HepG2 (cell line): ENCODE measurements around the gene ZGRF1. TPM values are rescaled to one million over a fixed set of nuclear protein-coding genes. Genes with fewer than 3 reads are reported as not detected.

Source experiments
- EEA1 ChIP-seq: sonication (generic); formaldehyde crosslinking; IDR thresholded peaks from 2 replicates; pipeline ENCODE4 v1.5.1; 2020; ENCODE audit warnings: mild to moderate bottlenecking, missing genetic modification reagents, borderline replicate concordance
- ELF1 ChIP-seq: sonication (generic); formaldehyde crosslinking; IDR thresholded peaks from 2 replicates; pipeline ENCODE4 v1.4.0; 2020; ENCODE audit warnings: missing genetic modification reagents
- ETV5 ChIP-seq: IDR thresholded peaks from 2 replicates; pipeline ENCODE4 v1.6.1; 2018; ENCODE audit warnings: missing biosample characterization, missing genetic modification reagents, inconsistent platforms, borderline replicate concordance
- HNRNPK ChIP-seq: fragments of 200-400 bp; formaldehyde crosslinking; IDR thresholded peaks from 2 replicates; pipeline ENCODE4 v1.6.1; 2018; ENCODE audit warnings: low read length, low read depth, moderate library complexity, mild to moderate bottlenecking; ENCODE audit not compliant: poor library complexity, severe bottlenecking
- MIER3 ChIP-seq: IDR thresholded peaks from 2 replicates; pipeline ENCODE4 v1.6.1; 2016; ENCODE audit warnings: missing compliant biosample characterization, borderline replicate concordance
- NCOA1 ChIP-seq: sonication (generic); formaldehyde crosslinking; IDR thresholded peaks from 2 replicates; pipeline ENCODE4 v1.9.0; 2021; ENCODE audit warnings: missing genetic modification reagents
- POGZ ChIP-seq: sonication (generic); formaldehyde crosslinking; IDR thresholded peaks from 2 replicates; pipeline ENCODE4 v1.4.0; 2020; ENCODE audit warnings: mild to moderate bottlenecking, missing genetic modification reagents
- RARA ChIP-seq: IDR thresholded peaks from 2 replicates; pipeline ENCODE4 v1.6.1; 2016; ENCODE audit warnings: missing genetic modification reagents, missing compliant biosample characterization
- TMF1 ChIP-seq: sonication (generic); formaldehyde crosslinking; IDR thresholded peaks from 2 replicates; pipeline ENCODE4 v1.8.1; 2022; ENCODE audit warnings: low read depth, missing genetic modification reagents
- TOPORS ChIP-seq: sonication (generic); formaldehyde crosslinking; IDR thresholded peaks from 2 replicates; pipeline ENCODE4 v1.8.0; 2023; ENCODE audit warnings: mild to moderate bottlenecking, missing genetic modification reagents
- ZBTB3 ChIP-seq: sonication (generic); formaldehyde crosslinking; IDR thresholded peaks from 2 replicates; pipeline ENCODE4 v1.4.0; 2020; ENCODE audit warnings: low read depth, mild to moderate bottlenecking, moderate library complexity, missing genetic modification reagents, borderline replicate concordance
- ZNF337 ChIP-seq: sonication (generic); formaldehyde crosslinking; IDR thresholded peaks from 2 replicates; pipeline ENCODE4 v1.5.1; 2020; ENCODE audit warnings: missing genetic modification reagents, low read depth, mild to moderate bottlenecking, borderline replicate concordance
- ZNF441 ChIP-seq: sonication (generic); formaldehyde crosslinking; IDR thresholded peaks from 2 replicates; pipeline ENCODE4 v1.7.0; 2021; ENCODE audit warnings: missing genetic modification reagents, borderline replicate concordance
- ZNF510 ChIP-seq: sonication (generic); formaldehyde crosslinking; IDR thresholded peaks from 2 replicates; pipeline ENCODE4 v1.4.0; 2020; ENCODE audit warnings: low read depth, mild to moderate bottlenecking, missing genetic modification reagents
- ZNF556 ChIP-seq: sonication (generic); formaldehyde crosslinking; IDR thresholded peaks from 2 replicates; pipeline ENCODE4 v1.4.0; 2020; ENCODE audit warnings: mild to moderate bottlenecking, missing genetic modification reagents, borderline replicate concordance
- ZNF660 ChIP-seq: sonication (generic); formaldehyde crosslinking; IDR thresholded peaks from 2 replicates; pipeline ENCODE4 v1.5.1; 2020; ENCODE audit warnings: mild to moderate bottlenecking, low read depth, missing genetic modification reagents, borderline replicate concordance
- ZNF724P ChIP-seq: sonication (generic); formaldehyde crosslinking; IDR thresholded peaks from 2 replicates; pipeline ENCODE4 v1.8.0; 2022; ENCODE audit warnings: missing genetic modification reagents, borderline replicate concordance
- ZNF768 ChIP-seq: sonication (generic); formaldehyde crosslinking; IDR thresholded peaks from 2 replicates; pipeline ENCODE4 v1.4.0; 2020; ENCODE audit warnings: missing genetic modification reagents
- ZSCAN22 ChIP-seq: sonication (generic); formaldehyde crosslinking; IDR thresholded peaks from 2 replicates; pipeline ENCODE4 v1.4.0; 2020; ENCODE audit warnings: mild to moderate bottlenecking, missing genetic modification reagents
- polyA plus RNA-seq, 8 experiments: library from polyadenylated mRNA; depleted of rRNA in 3 of 8; stranded (reverse) in 7 of 8; unstranded in 1 of 8; fragments of >200 nt; fragmentation: Illumina TruSeq in 4 of 8; extraction: Trizol in 4 of 8; gene quantifications; 2 replicates each; pipeline versions ENCODE4 v1.2.1 to v1.2.3, GENCODE V29; 2011 to 2016; ENCODE audit warnings: low read depth in 4 of 8, missing spikeins in 1 of 8, mixed read lengths in 1 of 8; ENCODE audit not compliant: insufficient read depth in 1 of 8
- total RNA-seq, 5 experiments: library from RNA; depleted of rRNA; stranded (reverse); fragments of >200 nt; fragmentation: Illumina TruSeq; extraction: Trizol; gene quantifications; 2 replicates each; pipeline ENCODE4 v1.2.3, GENCODE V29; 2016; ENCODE audit warnings: low read depth in 1 of 5
- TF ChIP-seq, protein P1 (sequence below): sonication (generic); formaldehyde crosslinking; IDR thresholded peaks from 2 replicates; pipeline ENCODE4 v1.4.0; 2020; ENCODE audit warnings: missing genetic modification reagents
- TF ChIP-seq, protein P2 (sequence below): sonication (generic); formaldehyde crosslinking; IDR thresholded peaks from 2 replicates; pipeline ENCODE4 v1.4.0; 2020; ENCODE audit warnings: missing genetic modification reagents, borderline replicate concordance
- TF ChIP-seq, protein P3 (sequence below): IDR thresholded peaks from 2 replicates; pipeline ENCODE4 v1.6.1; 2016; ENCODE audit warnings: low read depth
- TF ChIP-seq, protein P4 (sequence below): sonication (generic); formaldehyde crosslinking; IDR thresholded peaks from 2 replicates; pipeline ENCODE4 v1.8.0; 2022; ENCODE audit warnings: mild to moderate bottlenecking, missing genetic modification reagents

Gene ZGRF1
- total and polyA plus RNA-seq, 2 of the 13 experiments (the other 11 are each of a cell fraction or from before 2014, with no cell fraction given): 8.6 to 15.9 TPM

DNA sequence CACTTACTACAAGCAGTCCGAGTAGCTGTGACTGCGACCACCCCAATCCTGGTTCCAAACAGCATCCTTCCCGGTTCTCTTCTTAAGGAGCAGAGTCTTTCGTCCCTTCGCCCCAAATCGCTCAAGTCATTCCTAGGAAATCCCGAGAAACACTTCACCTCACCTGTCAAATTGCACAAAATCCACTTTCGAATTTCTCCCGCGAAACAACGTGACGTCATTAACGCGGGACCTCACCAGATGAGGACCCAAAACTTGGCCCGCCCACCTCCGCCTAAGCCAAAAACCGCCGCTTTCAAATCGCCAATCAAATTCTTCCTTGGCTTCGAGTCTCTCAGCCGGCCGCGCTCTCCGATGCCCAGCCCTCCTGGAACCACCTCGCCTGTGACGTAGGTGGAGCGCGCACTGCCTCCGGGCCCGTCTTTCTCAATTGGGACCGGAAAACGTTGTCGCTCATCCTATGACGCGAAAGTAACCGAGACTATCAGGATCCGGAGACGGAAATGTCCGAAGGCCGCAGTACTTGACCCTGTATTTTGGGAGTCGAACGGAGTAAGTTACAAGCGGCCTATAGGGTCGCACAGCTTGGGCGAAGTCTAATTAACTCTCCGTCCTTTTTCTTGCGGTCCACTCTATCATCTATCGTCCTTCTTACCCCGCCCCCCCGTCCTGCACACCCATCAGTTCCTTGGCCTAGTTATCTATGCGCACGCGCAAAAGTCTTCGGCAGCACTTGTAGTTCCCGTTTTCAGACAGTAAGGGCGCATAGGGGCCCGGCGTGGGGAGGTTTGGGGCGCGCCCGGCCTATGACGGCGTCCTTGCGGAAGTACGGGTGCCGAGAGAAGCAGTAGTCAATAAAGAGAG is at the start of gene ZGRF1, which contains the start of gene LARP7 (continued):
- TF ChIP-seq, protein P1, sequence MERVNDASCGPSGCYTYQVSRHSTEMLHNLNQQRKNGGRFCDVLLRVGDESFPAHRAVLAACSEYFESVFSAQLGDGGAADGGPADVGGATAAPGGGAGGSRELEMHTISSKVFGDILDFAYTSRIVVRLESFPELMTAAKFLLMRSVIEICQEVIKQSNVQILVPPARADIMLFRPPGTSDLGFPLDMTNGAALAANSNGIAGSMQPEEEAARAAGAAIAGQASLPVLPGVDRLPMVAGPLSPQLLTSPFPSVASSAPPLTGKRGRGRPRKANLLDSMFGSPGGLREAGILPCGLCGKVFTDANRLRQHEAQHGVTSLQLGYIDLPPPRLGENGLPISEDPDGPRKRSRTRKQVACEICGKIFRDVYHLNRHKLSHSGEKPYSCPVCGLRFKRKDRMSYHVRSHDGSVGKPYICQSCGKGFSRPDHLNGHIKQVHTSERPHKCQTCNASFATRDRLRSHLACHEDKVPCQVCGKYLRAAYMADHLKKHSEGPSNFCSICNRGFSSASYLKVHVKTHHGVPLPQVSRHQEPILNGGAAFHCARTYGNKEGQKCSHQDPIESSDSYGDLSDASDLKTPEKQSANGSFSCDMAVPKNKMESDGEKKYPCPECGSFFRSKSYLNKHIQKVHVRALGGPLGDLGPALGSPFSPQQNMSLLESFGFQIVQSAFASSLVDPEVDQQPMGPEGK: peak; percentile 49
- TF ChIP-seq ZNF510 (CRISPR knock-in tag): no peak
- peak; percentile 48; the same call in 1 of the 2 replicates for TF ChIP-seq ZNF441
- TF ChIP-seq EEA1 (CRISPR knock-in tag): no peak
- TF ChIP-seq, protein P2, sequence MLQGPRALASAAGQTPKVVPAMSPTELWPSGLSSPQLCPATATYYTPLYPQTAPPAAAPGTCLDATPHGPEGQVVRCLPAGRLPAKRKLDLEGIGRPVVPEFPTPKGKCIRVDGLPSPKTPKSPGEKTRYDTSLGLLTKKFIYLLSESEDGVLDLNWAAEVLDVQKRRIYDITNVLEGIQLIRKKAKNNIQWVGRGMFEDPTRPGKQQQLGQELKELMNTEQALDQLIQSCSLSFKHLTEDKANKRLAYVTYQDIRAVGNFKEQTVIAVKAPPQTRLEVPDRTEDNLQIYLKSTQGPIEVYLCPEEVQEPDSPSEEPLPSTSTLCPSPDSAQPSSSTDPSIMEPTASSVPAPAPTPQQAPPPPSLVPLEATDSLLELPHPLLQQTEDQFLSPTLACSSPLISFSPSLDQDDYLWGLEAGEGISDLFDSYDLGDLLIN (CRISPR knock-in tag): peak; percentile 73; the same call in 1 of the 2 replicates
- TF ChIP-seq, protein P3, sequence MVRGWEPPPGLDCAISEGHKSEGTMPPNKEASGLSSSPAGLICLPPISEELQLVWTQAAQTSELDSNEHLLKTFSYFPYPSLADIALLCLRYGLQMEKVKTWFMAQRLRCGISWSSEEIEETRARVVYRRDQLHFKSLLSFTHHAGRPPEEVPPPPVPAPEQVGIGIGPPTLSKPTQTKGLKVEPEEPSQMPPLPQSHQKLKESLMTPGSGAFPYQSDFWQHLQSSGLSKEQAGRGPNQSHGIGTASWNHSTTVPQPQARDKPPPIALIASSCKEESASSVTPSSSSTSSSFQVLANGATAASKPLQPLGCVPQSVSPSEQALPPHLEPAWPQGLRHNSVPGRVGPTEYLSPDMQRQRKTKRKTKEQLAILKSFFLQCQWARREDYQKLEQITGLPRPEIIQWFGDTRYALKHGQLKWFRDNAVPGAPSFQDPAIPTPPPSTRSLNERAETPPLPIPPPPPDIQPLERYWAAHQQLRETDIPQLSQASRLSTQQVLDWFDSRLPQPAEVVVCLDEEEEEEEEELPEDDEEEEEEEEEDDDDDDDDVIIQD (CRISPR knock-in tag): peak; percentile 73
- TF ChIP-seq ZSCAN22 (CRISPR knock-in tag): no peak
- TF ChIP-seq HNRNPK: no peak
- no peak; the same call in 1 of the 2 replicates for TF ChIP-seq ZNF724P
- TF ChIP-seq, protein P4, sequence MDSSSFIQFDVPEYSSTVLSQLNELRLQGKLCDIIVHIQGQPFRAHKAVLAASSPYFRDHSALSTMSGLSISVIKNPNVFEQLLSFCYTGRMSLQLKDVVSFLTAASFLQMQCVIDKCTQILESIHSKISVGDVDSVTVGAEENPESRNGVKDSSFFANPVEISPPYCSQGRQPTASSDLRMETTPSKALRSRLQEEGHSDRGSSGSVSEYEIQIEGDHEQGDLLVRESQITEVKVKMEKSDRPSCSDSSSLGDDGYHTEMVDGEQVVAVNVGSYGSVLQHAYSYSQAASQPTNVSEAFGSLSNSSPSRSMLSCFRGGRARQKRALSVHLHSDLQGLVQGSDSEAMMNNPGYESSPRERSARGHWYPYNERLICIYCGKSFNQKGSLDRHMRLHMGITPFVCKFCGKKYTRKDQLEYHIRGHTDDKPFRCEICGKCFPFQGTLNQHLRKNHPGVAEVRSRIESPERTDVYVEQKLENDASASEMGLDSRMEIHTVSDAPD (CRISPR knock-in tag): no peak
- peak; percentile 46; the same call in 1 of the 2 replicates for TF ChIP-seq ZNF337 (CRISPR knock-in tag)
- TF ChIP-seq ZNF768 (CRISPR knock-in tag): no peak
- peak; percentile 86 for TF ChIP-seq ELF1 (CRISPR knock-in tag)
- peak; percentile 97 for TF ChIP-seq POGZ (CRISPR knock-in tag)
- TF ChIP-seq NCOA1 (CRISPR knock-in tag): no peak
- TF ChIP-seq TMF1 (CRISPR knock-in tag): no peak
- TF ChIP-seq ZNF660 (CRISPR knock-in tag): no peak
- 0 out of 2 replicates have a peak, but pooled peaks have one; percentile 52 for TF ChIP-seq ZNF556
- no peak for TF ChIP-seq ZBTB3 (CRISPR knock-in tag)
- TF ChIP-seq MIER3 (CRISPR knock-in tag): peak; percentile 19
- no peak for TF ChIP-seq TOPORS (CRISPR knock-in tag)
- TF ChIP-seq RARA (CRISPR knock-in tag): no peak; the same call in 1 of the 2 replicates
- TF ChIP-seq ETV5 (CRISPR knock-in tag): peak; percentile 48
